Adrenal gland (tissue), 5 donors: ENCODE results near the gene DOCK3.

Experiments
- POLR2A ChIP-seq, 2 donors: fragments of 450-650 bp; IDR thresholded peaks; one replicate each; pipeline ENCODE4 v1.6.1; 2017; ENCODE audit warnings: antibody characterized with exemption in 2 of 2, mild to moderate bottlenecking in 2 of 2, moderate library complexity in 1 of 2
- TF ChIP-seq, protein P1 (sequence below), 6 experiments: fragments of 450-650 bp in 4 of 6; fragments of 200-600 bp in 2 of 6; sonication (generic) in 1 of 6; IDR thresholded peaks; 1 replicate in 5 of 6; 2 replicates in 1 of 6; pipeline versions ENCODE4 v1.5.1 to v1.8.0; 2016 to 2021; ENCODE audit warnings: antibody characterized with exemption in 6 of 6, mild to moderate bottlenecking in 2 of 6, moderate library complexity in 1 of 6
- donor health status: DM: no; HTN: no; CAD: no.

DNA sequence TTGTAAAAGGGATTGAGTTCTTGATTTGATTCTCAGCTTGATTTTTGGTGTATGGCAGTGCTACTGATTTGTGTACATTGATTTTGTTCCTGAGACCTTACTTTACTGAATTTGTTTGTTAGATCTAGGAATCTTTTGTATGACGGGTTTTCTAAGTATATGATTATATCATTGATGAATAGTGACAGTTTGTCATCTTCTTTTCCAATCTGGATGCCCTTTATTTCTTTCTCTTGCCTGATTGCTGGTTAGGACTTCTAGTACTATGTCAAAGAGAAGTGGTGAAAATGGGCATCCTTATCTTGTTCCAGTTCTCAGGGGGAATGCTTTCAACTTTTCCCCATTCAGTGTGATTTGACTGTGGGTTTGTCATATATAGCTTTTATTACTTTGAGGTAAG lies 103.0 kb downstream of the DOCK3 start:
- TF ChIP-seq, protein P1, sequence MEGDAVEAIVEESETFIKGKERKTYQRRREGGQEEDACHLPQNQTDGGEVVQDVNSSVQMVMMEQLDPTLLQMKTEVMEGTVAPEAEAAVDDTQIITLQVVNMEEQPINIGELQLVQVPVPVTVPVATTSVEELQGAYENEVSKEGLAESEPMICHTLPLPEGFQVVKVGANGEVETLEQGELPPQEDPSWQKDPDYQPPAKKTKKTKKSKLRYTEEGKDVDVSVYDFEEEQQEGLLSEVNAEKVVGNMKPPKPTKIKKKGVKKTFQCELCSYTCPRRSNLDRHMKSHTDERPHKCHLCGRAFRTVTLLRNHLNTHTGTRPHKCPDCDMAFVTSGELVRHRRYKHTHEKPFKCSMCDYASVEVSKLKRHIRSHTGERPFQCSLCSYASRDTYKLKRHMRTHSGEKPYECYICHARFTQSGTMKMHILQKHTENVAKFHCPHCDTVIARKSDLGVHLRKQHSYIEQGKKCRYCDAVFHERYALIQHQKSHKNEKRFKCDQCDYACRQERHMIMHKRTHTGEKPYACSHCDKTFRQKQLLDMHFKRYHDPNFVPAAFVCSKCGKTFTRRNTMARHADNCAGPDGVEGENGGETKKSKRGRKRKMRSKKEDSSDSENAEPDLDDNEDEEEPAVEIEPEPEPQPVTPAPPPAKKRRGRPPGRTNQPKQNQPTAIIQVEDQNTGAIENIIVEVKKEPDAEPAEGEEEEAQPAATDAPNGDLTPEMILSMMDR (IDR thresholded peaks at IDR 0.05), result no peak
- TF ChIP-seq POLR2A (IDR thresholded peaks at IDR 0.05), result no peak
